ENCODE data around the gene EXOC3L4. TPM values are rescaled to one million over a fixed set of nuclear protein-coding genes. Genes with fewer than 3 reads are reported as not detected.
"Not testable (repeated sequence)": the region's sequence is repeated elsewhere in the genome, so short reads cannot be mapped to it uniquely, and the experiment has no call there.

The EXOC3L4 gene
- 6.3 TPM for total RNA-seq

GRCh38 chr14:103094406-103095209 is at the start of gene EXOC3L4:
TSS of gene EXOC3L4 (plus strand) at chr14:103094725. CDS start at chr14:103100220, 5,495 bp downstream.
- no peak for DNase-seq

- DNase-seq = peak; percentile 47
These were observed 49.1 kb upstream of the EXOC3L4 start for GRCh38 chr14:103045371-103045869.

- DNase-seq = not testable (repeated sequence)
These were observed 47.1 kb upstream of the EXOC3L4 start for GRCh38 chr14:103047453-103047852.

- no peak for DNase-seq
These were observed 43.6 kb upstream of the EXOC3L4 start for GRCh38 chr14:103050935-103051334.

- no peak for DNase-seq
These were observed 42.1 kb upstream of the EXOC3L4 start for GRCh38 chr14:103052407-103052806.

GRCh38 chr14:103055695-103056094 is 38.8 kb upstream of the EXOC3L4 start:
- no peak for DNase-seq

GRCh38 chr14:103056322-103057027 is 38.0 kb upstream of the EXOC3L4 start:
- peak; percentile 72 for DNase-seq

- DNase-seq = peak; percentile 27
These were observed 37.5 kb upstream of the EXOC3L4 start for GRCh38 chr14:103057028-103057371.

GRCh38 chr14:103057372-103058163 is 37.0 kb upstream of the EXOC3L4 start, which contains the start of gene CDC42BPB:
TSS of gene CDC42BPB (minus strand) at chr14:103057549. CDS start at chr14:103057173, 376 bp downstream.
- peak; percentile 96 for DNase-seq

GRCh38 chr14:103058164-103059055 is 36.1 kb upstream of the EXOC3L4 start:
- no peak for DNase-seq

- DNase-seq = no peak
These were observed 35.0 kb upstream of the EXOC3L4 start for GRCh38 chr14:103059556-103059955.

GRCh38 chr14:103061482-103061976 is 33.0 kb upstream of the EXOC3L4 start:
- no peak for DNase-seq

- DNase-seq = no peak
These were observed 30.1 kb upstream of the EXOC3L4 start for GRCh38 chr14:103064436-103064835.

GRCh38 chr14:103064978-103065377 is 29.5 kb upstream of the EXOC3L4 start:
- no peak for DNase-seq

- no peak for DNase-seq
These were observed 28.7 kb upstream of the EXOC3L4 start for GRCh38 chr14:103065861-103066260.

- DNase-seq = no peak
These were observed 28.1 kb upstream of the EXOC3L4 start for GRCh38 chr14:103066399-103066798.

GRCh38 chr14:103067231-103067954 is 27.1 kb upstream of the EXOC3L4 start:
- no peak for DNase-seq

GRCh38 chr14:103068351-103069073 is 26.0 kb upstream of the EXOC3L4 start:
- DNase-seq = no peak

GRCh38 chr14:103070263-103070885 is 24.2 kb upstream of the EXOC3L4 start:
- no peak for DNase-seq
